KMS-11 (cell line): ENCODE results near the gene ZSCAN21.

ENCODE experiments used
- H2AFZ ChIP-seq: fragments of 200-600 bp; sonication (generic); 2 replicates; pipeline ENCODE4 v1.6.1; 2016; ENCODE audit warnings: antibody characterized with exemption, mixed run types, low read depth
- H3K27ac ChIP-seq: fragments of 200-600 bp; sonication (generic); 2 replicates; pipeline ENCODE4 v1.6.1; 2016; ENCODE audit warnings: mild to moderate bottlenecking, mixed run types
- H3K27me3 ChIP-seq: fragments of 200-600 bp; sonication (generic); 2 replicates; pipeline ENCODE4 v1.6.1; 2017; ENCODE audit warnings: mild to moderate bottlenecking, low read depth, mixed run types, moderate library complexity; ENCODE audit not compliant: insufficient read depth
- H3K36me3 ChIP-seq: fragments of 200-600 bp; sonication (generic); 2 replicates; pipeline ENCODE4 v1.6.1; 2017; ENCODE audit warnings: mild to moderate bottlenecking, mixed run types; ENCODE audit not compliant: insufficient read depth
- H3K4me1 ChIP-seq: fragments of 200-600 bp; sonication (generic); 2 replicates; pipeline ENCODE4 v1.6.1; 2016; ENCODE audit warnings: mild to moderate bottlenecking, low read depth, mixed run types; ENCODE audit not compliant: poor library complexity, severe bottlenecking
- H3K4me2 ChIP-seq: fragments of 200-600 bp; sonication (generic); 2 replicates; pipeline ENCODE4 v1.7.0; 2016; ENCODE audit warnings: mild to moderate bottlenecking, mixed run types
- H3K4me3 ChIP-seq: fragments of 200-600 bp; sonication (generic); IDR thresholded peaks from 2 replicates; pipeline ENCODE4 v1.6.1; 2017; ENCODE audit warnings: low read depth, low read length, mixed read lengths; ENCODE audit not compliant: insufficient read depth
- H3K79me2 ChIP-seq: fragments of 200-600 bp; sonication (generic); 2 replicates; pipeline ENCODE4 v1.6.1; 2016; ENCODE audit warnings: low read depth, mixed run types; ENCODE audit not compliant: insufficient read depth
- H3K9ac ChIP-seq: fragments of 200-600 bp; sonication (generic); 2 replicates; pipeline ENCODE4 v1.6.1; 2016; ENCODE audit warnings: mild to moderate bottlenecking, mixed run types
- H4K20me1 ChIP-seq: fragments of 200-600 bp; sonication (generic); 2 replicates; pipeline ENCODE4 v1.6.1; 2016; ENCODE audit warnings: mild to moderate bottlenecking, mixed run types; ENCODE audit not compliant: insufficient read depth
- CTCF ChIP-seq: fragments of 200-600 bp; sonication (generic); conservative IDR thresholded peaks from 2 replicates; pipeline ENCODE4 v1.6.1; 2017; ENCODE audit warnings: low read depth, mild to moderate bottlenecking, antibody characterized with exemption, low read length, moderate library complexity, mixed read lengths

The ZSCAN21 gene

GRCh38 chr7:100081535-100082102, 32.0 kb downstream of the ZSCAN21 start, which contains the start of gene ZNF3:
ZNF3 (minus strand) TSS chr7:100081723; CDS start chr7:100077357, 4,366 bp downstream.
- peak within 1 kb of the TSS; percentile 98 for H3K9ac ChIP-seq
- peaks cover 9% of the 10 kb centered on the region; the same call in 1 of the 2 replicates for H3K36me3 ChIP-seq
- H2AFZ ChIP-seq: peak within 1 kb of the TSS; percentile 10; the same call in 1 of the 2 replicates
- peak within 1 kb of the TSS; percentile 34 for H3K4me3 ChIP-seq
- H3K79me2 ChIP-seq: peaks cover 37% of the 10 kb centered on the region
- peak within 1 kb of the TSS; percentile 96 for H3K4me2 ChIP-seq
- peak; percentile 92 for TF ChIP-seq CTCF
- no peaks in the 10 kb centered on the region for H4K20me1 ChIP-seq
- no peaks in the 10 kb centered on the region; the same call in 1 of the 2 replicates for H3K27me3 ChIP-seq
- H3K27ac ChIP-seq: peak within 1 kb of the TSS; percentile 98
- peaks cover 18% of the 10 kb centered on the region for H3K4me1 ChIP-seq

GRCh38 chr7:100082978-100083377, 33.4 kb downstream of the ZSCAN21 start:
- H3K36me3 ChIP-seq: peaks cover 6% of the 10 kb centered on the region; the same call in 1 of the 2 replicates
- H3K27me3 ChIP-seq: no peaks in the 10 kb centered on the region; the same call in 1 of the 2 replicates
- H3K27ac ChIP-seq: peak overlapping the region; percentile 98; the same call in 1 of the 2 replicates
- peak overlapping the region; percentile 96 for H3K4me2 ChIP-seq
- H3K79me2 ChIP-seq: peaks cover 35% of the 10 kb centered on the region
- H4K20me1 ChIP-seq: no peaks in the 10 kb centered on the region
- no peak for TF ChIP-seq CTCF
- no peak overlapping the region for H3K4me3 ChIP-seq
- H3K9ac ChIP-seq: peak overlapping the region; percentile 98; the same call in 1 of the 2 replicates
- peaks cover 19% of the 10 kb centered on the region for H3K4me1 ChIP-seq
- H2AFZ ChIP-seq: peak overlapping the region; percentile 10; the same call in 1 of the 2 replicates

- no peaks in the 10 kb centered on the region; the same call in 1 of the 2 replicates for H3K27me3 ChIP-seq
- no peak overlapping the region for H2AFZ ChIP-seq
- H3K4me2 ChIP-seq: no peak overlapping the region
- H3K9ac ChIP-seq: no peak overlapping the region
- H3K4me3 ChIP-seq: no peak overlapping the region
- peaks cover 32% of the 10 kb centered on the region for H3K4me1 ChIP-seq
- H3K36me3 ChIP-seq: no peaks in the 10 kb centered on the region
- H4K20me1 ChIP-seq: no peaks in the 10 kb centered on the region
- H3K79me2 ChIP-seq: peaks cover 21% of the 10 kb centered on the region
- no peak overlapping the region for H3K27ac ChIP-seq
- TF ChIP-seq CTCF: no peak
Measured at GRCh38 chr7:100085515-100085914, 35.9 kb downstream of the ZSCAN21 start.

GRCh38 chr7:100087055-100087750, 37.6 kb downstream of the ZSCAN21 start:
- peaks cover 29% of the 10 kb centered on the region for H3K4me1 ChIP-seq
- H3K9ac ChIP-seq: no peak overlapping the region
- no peak overlapping the region for H3K27ac ChIP-seq
- H3K36me3 ChIP-seq: peaks cover 8% of the 10 kb centered on the region; the same call in 1 of the 2 replicates
- no peaks in the 10 kb centered on the region for H4K20me1 ChIP-seq
- peaks cover 12% of the 10 kb centered on the region; the same call in 1 of the 2 replicates for H3K79me2 ChIP-seq
- H3K4me2 ChIP-seq: no peak overlapping the region
- no peak for TF ChIP-seq CTCF
- H2AFZ ChIP-seq: no peak overlapping the region
- no peaks in the 10 kb centered on the region; the same call in 1 of the 2 replicates for H3K27me3 ChIP-seq
- H3K4me3 ChIP-seq: no peak overlapping the region
